GM12874 (cell line): ENCODE data around the gene BOC.

Source experiments
- TF ChIP-seq, protein P1 (sequence below): IDR thresholded peaks from 2 replicates; pipeline ENCODE4 v1.5.1; 2011; ENCODE audit warnings: low read depth, mild to moderate bottlenecking, control low read depth, low read length, moderate library complexity; ENCODE audit not compliant: insufficient read depth

The BOC gene

GRCh38 chr3:113241292-113242095, 30.1 kb downstream of the BOC start:
- TF ChIP-seq, protein P1, sequence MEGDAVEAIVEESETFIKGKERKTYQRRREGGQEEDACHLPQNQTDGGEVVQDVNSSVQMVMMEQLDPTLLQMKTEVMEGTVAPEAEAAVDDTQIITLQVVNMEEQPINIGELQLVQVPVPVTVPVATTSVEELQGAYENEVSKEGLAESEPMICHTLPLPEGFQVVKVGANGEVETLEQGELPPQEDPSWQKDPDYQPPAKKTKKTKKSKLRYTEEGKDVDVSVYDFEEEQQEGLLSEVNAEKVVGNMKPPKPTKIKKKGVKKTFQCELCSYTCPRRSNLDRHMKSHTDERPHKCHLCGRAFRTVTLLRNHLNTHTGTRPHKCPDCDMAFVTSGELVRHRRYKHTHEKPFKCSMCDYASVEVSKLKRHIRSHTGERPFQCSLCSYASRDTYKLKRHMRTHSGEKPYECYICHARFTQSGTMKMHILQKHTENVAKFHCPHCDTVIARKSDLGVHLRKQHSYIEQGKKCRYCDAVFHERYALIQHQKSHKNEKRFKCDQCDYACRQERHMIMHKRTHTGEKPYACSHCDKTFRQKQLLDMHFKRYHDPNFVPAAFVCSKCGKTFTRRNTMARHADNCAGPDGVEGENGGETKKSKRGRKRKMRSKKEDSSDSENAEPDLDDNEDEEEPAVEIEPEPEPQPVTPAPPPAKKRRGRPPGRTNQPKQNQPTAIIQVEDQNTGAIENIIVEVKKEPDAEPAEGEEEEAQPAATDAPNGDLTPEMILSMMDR = no peak

DNA sequence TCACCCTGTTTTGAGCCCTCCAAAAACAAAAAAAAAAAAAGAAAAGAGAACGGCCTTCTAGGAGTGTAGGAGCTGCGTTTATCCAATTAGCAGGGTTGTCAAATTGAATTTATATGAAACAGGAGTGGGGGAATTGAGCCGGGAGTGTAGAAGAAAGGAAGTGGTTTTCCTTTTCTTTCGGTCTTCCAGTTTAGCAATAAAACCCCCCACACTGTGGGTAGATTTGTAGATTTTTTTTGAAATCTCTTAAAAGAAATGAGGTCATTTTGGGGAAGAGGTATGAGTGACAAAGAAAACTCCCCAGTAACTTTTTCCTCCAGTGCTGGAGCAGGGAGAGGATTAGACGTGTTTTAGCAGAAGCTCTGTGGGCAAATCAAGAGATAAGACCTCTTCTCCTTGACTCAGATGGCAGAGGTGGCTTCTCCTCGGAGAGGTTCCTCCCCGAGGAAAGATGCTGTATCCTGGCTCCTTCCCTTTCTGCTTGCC, 30.8 kb downstream of the BOC start:
- TF ChIP-seq, protein P1 = no peak

- TF ChIP-seq, protein P1 = no peak
These were observed 31.7 kb downstream of the BOC start for GRCh38 chr3:113243071-113243470.

DNA sequence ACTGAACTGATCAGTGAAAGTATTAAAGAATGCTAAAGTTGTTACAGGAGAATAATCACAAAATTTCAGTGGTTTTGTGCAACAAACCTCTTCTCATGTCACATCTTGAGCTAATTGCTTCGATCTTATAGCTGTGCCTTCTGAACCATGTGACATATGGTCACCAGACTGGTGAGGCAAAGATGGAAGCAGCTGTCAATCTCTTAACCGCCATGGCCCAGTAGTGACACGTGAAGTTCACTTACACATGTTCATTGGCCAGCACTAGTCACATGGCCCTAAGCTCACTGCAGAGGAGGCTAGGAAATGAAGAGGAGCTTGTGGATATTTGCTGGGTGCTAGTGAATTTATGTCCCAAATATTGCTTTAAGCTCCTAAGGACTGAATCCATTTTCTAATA, 32.5 kb downstream of the BOC start:
- TF ChIP-seq, protein P1 = no peak

DNA sequence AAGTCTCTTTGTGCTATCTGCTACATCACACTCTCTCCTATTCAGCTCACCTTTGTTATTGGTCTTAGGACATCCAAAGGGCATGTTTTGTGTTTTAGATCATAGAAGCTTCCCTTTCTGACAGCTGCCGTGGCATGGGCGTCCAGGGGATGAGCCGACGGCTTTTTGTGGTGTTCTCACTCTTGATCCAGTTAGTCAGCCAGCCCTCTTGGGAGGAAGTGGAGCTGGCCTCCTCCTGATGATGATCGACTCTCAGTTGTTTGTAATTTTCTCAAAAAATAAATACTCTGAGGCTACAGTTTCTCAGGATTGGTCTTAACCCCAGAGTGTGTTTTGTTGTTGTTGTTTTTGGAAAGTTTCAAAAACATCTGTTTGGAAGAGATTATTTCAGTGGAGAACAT, 34.4 kb downstream of the BOC start:
- TF ChIP-seq, protein P1 = no peak

DNA sequence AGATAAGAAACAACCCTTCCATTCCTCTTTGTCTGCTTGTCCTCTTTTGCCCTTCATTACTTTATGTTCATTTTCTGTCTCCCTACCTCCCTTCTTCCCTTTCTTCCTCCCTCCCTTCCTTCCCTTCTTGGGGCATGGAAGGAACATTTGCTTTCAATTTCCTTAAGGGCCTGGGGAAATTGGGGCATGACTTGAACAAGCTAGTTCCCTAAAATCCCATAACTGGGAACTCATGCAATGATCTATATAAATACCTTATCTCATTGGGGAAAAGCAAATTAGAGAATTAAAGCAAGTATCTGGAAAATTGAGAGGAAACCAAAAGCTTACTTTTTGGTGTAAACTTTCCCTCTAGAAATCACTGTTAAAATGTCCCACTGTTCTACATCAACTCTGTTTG, 35.7 kb downstream of the BOC start:
- TF ChIP-seq, protein P1 = no peak

GRCh38 chr3:113247675-113248458, 36.5 kb downstream of the BOC start:
- TF ChIP-seq, protein P1 = no peak
